WTC11 (cell line): Measurements from ENCODE around the gene ACSF2. TPM values are rescaled to one million over a fixed set of nuclear protein-coding genes. Genes with fewer than 3 reads are reported as not detected.
A peak's percentile ranks its signal among the peaks of the same experiment; 100 is the strongest.

Experiments
- ATAC-seq: fragments of 200-7000 bp; cut with Tn5 transposase; 2 replicates; pipeline ENCODE4 v1.10.0; 2021; ENCODE audit warnings: mild to moderate bottlenecking, moderate library complexity
- CTCF ChIA-PET: fragments of 300-600 bp; sonication (Branson Sonifier 250); formaldehyde crosslinking; loops from one replicate; lab custom pipeline; 2021; ENCODE audit warnings: antibody characterized with exemption; lab: Charles Lee
- POLR2A ChIA-PET: fragments of 350-600 bp; sonication (Branson Sonifier 250); formaldehyde crosslinking; loops from one replicate; lab custom pipeline; 2021; ENCODE audit warnings: antibody characterized with exemption; lab: Charles Lee
- DNase-seq: peaks from one replicate; pipeline ENCODE4 v3.0.0; 2021; ENCODE audit warnings: low spot score
- H3K27ac Mint-ChIP-seq: 2 replicates; pipeline ENCODE4 v1.8.0; 2021; ENCODE audit warnings: mixed read lengths
- H3K27me3 Mint-ChIP-seq: 2 replicates; pipeline ENCODE4 v1.8.0; 2021; ENCODE audit warnings: low read depth, mild to moderate bottlenecking, moderate library complexity, mixed read lengths
- H3K36me3 Mint-ChIP-seq: 2 replicates; pipeline ENCODE4 v1.8.0; 2021; ENCODE audit warnings: mixed read lengths
- H3K4me1 Mint-ChIP-seq: 2 replicates; pipeline ENCODE4 v1.8.0; 2022; ENCODE audit warnings: mixed read lengths
- H3K4me3 Mint-ChIP-seq: 2 replicates; pipeline ENCODE4 v1.8.0; 2021; ENCODE audit warnings: mild to moderate bottlenecking, moderate library complexity, mixed read lengths
- H3K9me3 Mint-ChIP-seq: 2 replicates; pipeline ENCODE4 v1.8.0; 2021; ENCODE audit warnings: mixed read lengths
- FOXJ3 ChIP-seq: sonication (generic); formaldehyde crosslinking; IDR thresholded peaks from 2 replicates; pipeline ENCODE4 v1.9.0; 2021; ENCODE audit warnings: missing genetic modification reagents, mild to moderate bottlenecking, borderline replicate concordance
- FOXK1 ChIP-seq: sonication (generic); formaldehyde crosslinking; IDR thresholded peaks from 2 replicates; pipeline ENCODE4 v1.8.0; 2022; ENCODE audit warnings: mild to moderate bottlenecking, moderate library complexity, missing genetic modification reagents
- FOXP1 ChIP-seq: sonication (generic); formaldehyde crosslinking; IDR thresholded peaks from 2 replicates; pipeline ENCODE4 v1.8.0; 2022; ENCODE audit warnings: missing genetic modification reagents, mild to moderate bottlenecking, moderate library complexity, borderline replicate concordance
- MYBL2 ChIP-seq: sonication (generic); formaldehyde crosslinking; IDR thresholded peaks from 2 replicates; pipeline ENCODE4 v1.8.1; 2023; ENCODE audit warnings: mild to moderate bottlenecking, moderate library complexity, missing genetic modification reagents
- NFE2L1 ChIP-seq: sonication (generic); formaldehyde crosslinking; IDR thresholded peaks from 2 replicates; pipeline ENCODE4 v1.8.1; 2023; ENCODE audit warnings: missing genetic modification reagents
- RORB ChIP-seq: fragments of 250-450 bp; sonication (Bioruptor Pico); IDR thresholded peaks from 2 replicates; pipeline ENCODE4 v1.9.0; 2021; ENCODE audit warnings: mild to moderate bottlenecking
- ZBTB21 ChIP-seq: sonication (generic); formaldehyde crosslinking; IDR thresholded peaks from 2 replicates; pipeline ENCODE4 v1.8.1; 2023; ENCODE audit warnings: mild to moderate bottlenecking, missing genetic modification reagents, borderline replicate concordance
- ZNF138 ChIP-seq: sonication (generic); formaldehyde crosslinking; conservative IDR thresholded peaks from 2 replicates; pipeline ENCODE4 v1.8.1; 2022; ENCODE audit warnings: mild to moderate bottlenecking, moderate library complexity, missing genetic modification reagents
- ZNF263 ChIP-seq: sonication (generic); formaldehyde crosslinking; IDR thresholded peaks from 2 replicates; pipeline ENCODE4 v1.8.1; 2022; ENCODE audit warnings: low read depth, mild to moderate bottlenecking, moderate library complexity, missing genetic modification reagents
- ZNF671 ChIP-seq: fragments of 250-450 bp; sonication (Bioruptor Pico); IDR thresholded peaks from 2 replicates; pipeline ENCODE4 v1.8.0; 2021; ENCODE audit warnings: mild to moderate bottlenecking
- total RNA-seq: library from RNA; stranded (reverse); gene quantifications from 3 replicates; pipeline ENCODE4 v1.2.3, GENCODE V29; 2021
- TF ChIP-seq, protein P1 (sequence below): fragments of 250-450 bp; sonication (Bioruptor Pico); IDR thresholded peaks from 2 replicates; pipeline ENCODE4 v1.9.0; 2021; ENCODE audit warnings: mild to moderate bottlenecking
- TF ChIP-seq, protein P2 (sequence below): sonication (generic); formaldehyde crosslinking; IDR thresholded peaks from 2 replicates; pipeline ENCODE4 v1.8.1; 2022; ENCODE audit warnings: mild to moderate bottlenecking, moderate library complexity, missing genetic modification reagents
- TF ChIP-seq, protein P3 (sequence below): sonication (generic); formaldehyde crosslinking; IDR thresholded peaks from 2 replicates; pipeline ENCODE4 v1.8.1; 2022; ENCODE audit warnings: low read depth, missing genetic modification reagents, borderline replicate concordance
- TF ChIP-seq, protein P4 (sequence below): sonication (generic); formaldehyde crosslinking; IDR thresholded peaks from 2 replicates; pipeline ENCODE4 v1.8.1; 2023; ENCODE audit warnings: mild to moderate bottlenecking, missing genetic modification reagents, moderate library complexity
- TF ChIP-seq, protein P5 (sequence below): fragments of 200-600 bp; IDR thresholded peaks from 2 replicates; pipeline ENCODE4 v1.8.0; 2022; ENCODE audit warnings: antibody characterized with exemption
- TF ChIP-seq, protein P6 (sequence below): fragments of 250-450 bp; sonication (Bioruptor Pico); IDR thresholded peaks from 2 replicates; pipeline ENCODE4 v1.9.0; 2021; ENCODE audit warnings: mild to moderate bottlenecking
- TF ChIP-seq, protein P7 (sequence below): sonication (generic); formaldehyde crosslinking; IDR thresholded peaks from 2 replicates; pipeline ENCODE4 v1.8.0; 2022; ENCODE audit warnings: mild to moderate bottlenecking, missing genetic modification reagents

The ACSF2 gene
- total RNA-seq, 1 experiment from 2014 or later = 19.9 TPM

DNA sequence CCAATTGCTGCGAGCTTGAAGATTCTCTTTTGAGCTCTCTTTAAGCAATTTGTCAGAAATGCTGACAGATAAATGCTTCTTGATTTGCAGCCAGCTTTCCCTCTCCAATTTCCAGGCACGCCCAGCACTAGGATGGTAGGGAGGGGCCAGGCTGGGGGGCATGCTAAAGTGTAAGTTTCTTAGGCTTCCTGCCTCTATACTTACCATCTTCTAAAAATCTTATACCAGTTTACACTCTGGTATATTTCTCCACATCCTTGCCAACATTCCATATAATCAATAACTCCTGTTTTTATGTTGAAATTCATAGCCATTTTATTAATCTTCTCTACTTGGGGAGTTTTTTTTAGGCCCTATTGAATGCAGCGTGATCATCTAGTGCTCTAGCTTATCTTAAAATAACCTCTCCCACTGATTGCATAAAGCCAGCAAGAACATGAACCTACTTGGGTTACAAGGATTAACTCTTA, 17.5 kb downstream of the ACSF2 start (continued):
- TF ChIP-seq, protein P1, sequence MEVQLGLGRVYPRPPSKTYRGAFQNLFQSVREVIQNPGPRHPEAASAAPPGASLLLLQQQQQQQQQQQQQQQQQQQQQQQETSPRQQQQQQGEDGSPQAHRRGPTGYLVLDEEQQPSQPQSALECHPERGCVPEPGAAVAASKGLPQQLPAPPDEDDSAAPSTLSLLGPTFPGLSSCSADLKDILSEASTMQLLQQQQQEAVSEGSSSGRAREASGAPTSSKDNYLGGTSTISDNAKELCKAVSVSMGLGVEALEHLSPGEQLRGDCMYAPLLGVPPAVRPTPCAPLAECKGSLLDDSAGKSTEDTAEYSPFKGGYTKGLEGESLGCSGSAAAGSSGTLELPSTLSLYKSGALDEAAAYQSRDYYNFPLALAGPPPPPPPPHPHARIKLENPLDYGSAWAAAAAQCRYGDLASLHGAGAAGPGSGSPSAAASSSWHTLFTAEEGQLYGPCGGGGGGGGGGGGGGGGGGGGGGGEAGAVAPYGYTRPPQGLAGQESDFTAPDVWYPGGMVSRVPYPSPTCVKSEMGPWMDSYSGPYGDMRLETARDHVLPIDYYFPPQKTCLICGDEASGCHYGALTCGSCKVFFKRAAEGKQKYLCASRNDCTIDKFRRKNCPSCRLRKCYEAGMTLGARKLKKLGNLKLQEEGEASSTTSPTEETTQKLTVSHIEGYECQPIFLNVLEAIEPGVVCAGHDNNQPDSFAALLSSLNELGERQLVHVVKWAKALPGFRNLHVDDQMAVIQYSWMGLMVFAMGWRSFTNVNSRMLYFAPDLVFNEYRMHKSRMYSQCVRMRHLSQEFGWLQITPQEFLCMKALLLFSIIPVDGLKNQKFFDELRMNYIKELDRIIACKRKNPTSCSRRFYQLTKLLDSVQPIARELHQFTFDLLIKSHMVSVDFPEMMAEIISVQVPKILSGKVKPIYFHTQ (CRISPR knock-in tag) = no peak
- TF ChIP-seq RORB (CRISPR knock-in tag) (no peak), ZBTB21 (no peak), NFE2L1 (CRISPR knock-in tag) (no peak)
- TF ChIP-seq, protein P2, sequence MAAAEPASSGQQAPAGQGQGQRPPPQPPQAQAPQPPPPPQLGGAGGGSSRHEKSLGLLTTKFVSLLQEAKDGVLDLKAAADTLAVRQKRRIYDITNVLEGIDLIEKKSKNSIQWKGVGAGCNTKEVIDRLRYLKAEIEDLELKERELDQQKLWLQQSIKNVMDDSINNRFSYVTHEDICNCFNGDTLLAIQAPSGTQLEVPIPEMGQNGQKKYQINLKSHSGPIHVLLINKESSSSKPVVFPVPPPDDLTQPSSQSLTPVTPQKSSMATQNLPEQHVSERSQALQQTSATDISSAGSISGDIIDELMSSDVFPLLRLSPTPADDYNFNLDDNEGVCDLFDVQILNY (CRISPR knock-in tag) = no peak
- TF ChIP-seq, protein P3, sequence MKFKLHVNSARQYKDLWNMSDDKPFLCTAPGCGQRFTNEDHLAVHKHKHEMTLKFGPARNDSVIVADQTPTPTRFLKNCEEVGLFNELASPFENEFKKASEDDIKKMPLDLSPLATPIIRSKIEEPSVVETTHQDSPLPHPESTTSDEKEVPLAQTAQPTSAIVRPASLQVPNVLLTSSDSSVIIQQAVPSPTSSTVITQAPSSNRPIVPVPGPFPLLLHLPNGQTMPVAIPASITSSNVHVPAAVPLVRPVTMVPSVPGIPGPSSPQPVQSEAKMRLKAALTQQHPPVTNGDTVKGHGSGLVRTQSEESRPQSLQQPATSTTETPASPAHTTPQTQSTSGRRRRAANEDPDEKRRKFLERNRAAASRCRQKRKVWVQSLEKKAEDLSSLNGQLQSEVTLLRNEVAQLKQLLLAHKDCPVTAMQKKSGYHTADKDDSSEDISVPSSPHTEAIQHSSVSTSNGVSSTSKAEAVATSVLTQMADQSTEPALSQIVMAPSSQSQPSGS (CRISPR knock-in tag) = no peak
- TF ChIP-seq, protein P4, sequence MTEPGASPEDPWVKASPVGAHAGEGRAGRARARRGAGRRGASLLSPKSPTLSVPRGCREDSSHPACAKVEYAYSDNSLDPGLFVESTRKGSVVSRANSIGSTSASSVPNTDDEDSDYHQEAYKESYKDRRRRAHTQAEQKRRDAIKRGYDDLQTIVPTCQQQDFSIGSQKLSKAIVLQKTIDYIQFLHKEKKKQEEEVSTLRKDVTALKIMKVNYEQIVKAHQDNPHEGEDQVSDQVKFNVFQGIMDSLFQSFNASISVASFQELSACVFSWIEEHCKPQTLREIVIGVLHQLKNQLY = no peak
- TF ChIP-seq, protein P5, sequence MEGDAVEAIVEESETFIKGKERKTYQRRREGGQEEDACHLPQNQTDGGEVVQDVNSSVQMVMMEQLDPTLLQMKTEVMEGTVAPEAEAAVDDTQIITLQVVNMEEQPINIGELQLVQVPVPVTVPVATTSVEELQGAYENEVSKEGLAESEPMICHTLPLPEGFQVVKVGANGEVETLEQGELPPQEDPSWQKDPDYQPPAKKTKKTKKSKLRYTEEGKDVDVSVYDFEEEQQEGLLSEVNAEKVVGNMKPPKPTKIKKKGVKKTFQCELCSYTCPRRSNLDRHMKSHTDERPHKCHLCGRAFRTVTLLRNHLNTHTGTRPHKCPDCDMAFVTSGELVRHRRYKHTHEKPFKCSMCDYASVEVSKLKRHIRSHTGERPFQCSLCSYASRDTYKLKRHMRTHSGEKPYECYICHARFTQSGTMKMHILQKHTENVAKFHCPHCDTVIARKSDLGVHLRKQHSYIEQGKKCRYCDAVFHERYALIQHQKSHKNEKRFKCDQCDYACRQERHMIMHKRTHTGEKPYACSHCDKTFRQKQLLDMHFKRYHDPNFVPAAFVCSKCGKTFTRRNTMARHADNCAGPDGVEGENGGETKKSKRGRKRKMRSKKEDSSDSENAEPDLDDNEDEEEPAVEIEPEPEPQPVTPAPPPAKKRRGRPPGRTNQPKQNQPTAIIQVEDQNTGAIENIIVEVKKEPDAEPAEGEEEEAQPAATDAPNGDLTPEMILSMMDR = no peak

DNA sequence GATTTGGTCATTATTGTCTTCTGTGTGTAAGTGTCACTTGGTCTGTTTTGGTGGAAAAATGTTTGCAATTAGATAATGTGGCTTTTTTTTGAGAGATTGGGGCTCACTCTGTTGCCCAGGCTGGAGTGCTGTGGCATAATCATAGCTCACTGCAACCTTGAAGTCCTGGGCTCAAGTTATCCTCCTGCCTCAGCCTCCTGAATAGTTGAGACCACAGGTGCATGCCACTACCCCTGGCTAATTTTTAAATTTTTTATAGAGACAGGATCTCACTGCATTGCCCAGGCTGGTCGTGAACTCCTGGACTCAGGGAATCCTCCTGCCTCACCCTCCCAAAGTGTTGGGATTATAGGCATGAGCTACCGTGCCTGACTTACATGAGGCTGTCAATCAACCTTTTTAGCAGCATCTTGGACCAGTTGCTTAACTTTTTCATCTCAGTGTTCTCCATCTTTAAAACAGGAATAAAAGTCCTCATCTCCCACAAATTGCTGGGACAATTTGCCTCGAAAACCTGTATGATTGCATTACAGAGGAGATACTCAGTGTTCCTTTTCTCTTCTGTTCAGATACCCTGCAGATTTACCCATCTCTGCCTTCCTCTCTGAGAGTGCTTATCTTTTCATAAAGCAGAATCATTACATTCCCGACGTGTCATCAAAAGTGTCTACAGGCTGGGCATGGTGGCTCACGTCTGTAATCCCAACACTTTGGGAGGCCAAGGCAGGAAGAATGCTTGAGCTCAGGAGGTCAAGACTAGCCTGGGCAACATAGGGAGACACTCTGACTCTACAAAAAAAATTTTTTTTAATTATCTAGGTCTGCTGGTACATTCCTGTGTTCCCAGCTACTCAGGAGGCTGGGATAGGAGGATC, 19.1 kb downstream of the ACSF2 start:
- peaks cover 15% of the 10 kb centered on the region for H3K4me1 Mint-ChIP-seq
- ChIA-PET CTCF (interaction anchor here (0.9 to 3.4 kb wide), 2 partner anchors 47 to 48 kb away, joined by 6 to 24 read pairs; partner anchors contain the start of gene LRRC59), POLR2A (no interaction called here)
- 0 out of 2 replicates have a peak overlapping the region, but pooled peaks have one; percentile 11 for H3K27ac Mint-ChIP-seq
- no peaks in the 10 kb centered on the region for H3K27me3 Mint-ChIP-seq
- ATAC-seq (no peak), DNase-seq (no peak)
- no peaks in the 10 kb centered on the region for H3K9me3 Mint-ChIP-seq
- H3K4me3 Mint-ChIP-seq = no peak overlapping the region
- TF ChIP-seq, protein P6, sequence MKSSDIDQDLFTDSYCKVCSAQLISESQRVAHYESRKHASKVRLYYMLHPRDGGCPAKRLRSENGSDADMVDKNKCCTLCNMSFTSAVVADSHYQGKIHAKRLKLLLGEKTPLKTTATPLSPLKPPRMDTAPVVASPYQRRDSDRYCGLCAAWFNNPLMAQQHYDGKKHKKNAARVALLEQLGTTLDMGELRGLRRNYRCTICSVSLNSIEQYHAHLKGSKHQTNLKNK (CRISPR knock-in tag) = no peak
- TF ChIP-seq ZNF263 (CRISPR knock-in tag) (no peak), FOXK1 (CRISPR knock-in tag) (no peak), FOXJ3 (no peak), ZNF671 (CRISPR knock-in tag) (no peak), ZNF138 (CRISPR knock-in tag) (no peak), FOXP1 (CRISPR knock-in tag) (no peak), MYBL2 (CRISPR knock-in tag) (no peak)
- TF ChIP-seq, protein P3 (CRISPR knock-in tag) = no peak
- TF ChIP-seq, protein P7, sequence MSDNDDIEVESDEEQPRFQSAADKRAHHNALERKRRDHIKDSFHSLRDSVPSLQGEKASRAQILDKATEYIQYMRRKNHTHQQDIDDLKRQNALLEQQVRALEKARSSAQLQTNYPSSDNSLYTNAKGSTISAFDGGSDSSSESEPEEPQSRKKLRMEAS (CRISPR knock-in tag) = no peak
- TF ChIP-seq, all 79 proteins: peak for 0
- H3K36me3 Mint-ChIP-seq = no peaks in the 10 kb centered on the region
